Measurements from ENCODE around the gene SEC61B.

DNA sequence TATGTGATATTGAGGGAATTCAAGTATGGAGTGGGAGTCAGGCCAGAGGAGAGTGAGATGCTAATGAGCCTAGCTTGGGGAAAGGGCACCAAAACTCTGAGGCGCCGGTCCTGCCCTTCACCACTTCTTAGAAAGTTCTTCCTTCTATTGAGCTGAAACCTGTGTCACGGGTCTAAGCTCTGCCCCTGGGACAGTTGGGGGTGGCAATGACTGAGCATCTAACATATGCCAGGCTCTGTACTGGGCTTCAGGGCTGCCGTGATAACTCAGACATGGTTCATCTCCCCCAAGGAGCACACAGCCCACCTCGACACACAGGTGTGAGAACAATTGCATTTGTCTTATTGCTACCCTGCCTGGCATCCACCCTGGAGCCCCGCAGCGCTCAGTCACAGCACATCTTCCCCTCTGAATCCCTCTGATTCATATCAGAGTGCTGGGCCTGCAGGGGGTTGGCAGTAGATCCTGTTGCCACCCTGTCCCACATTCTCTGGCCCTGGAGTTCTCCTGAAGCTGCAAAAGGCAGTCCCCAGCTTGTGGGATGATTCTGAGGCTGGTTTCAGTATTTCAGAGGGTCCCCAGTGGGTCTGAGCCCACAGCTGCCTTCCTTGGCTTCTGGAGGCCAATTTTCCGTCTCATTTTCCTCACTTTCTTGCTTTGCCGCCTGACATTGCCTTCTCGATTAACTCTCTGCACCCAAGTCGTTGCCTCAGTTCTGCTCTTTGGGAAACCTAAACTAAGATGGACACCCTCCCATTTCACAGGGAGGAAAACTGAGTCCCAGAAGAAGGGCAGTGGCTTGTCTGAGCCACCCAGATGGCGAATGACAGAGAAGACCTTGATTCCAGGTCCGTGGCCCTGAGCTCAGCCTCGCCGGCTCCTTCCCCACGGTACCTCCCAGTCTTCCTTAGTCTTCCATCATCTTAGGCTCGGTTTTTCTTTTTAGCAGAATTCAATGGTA lies 42.9 kb upstream of the SEC61B start:
- TF ChIP-seq, protein P1, sequence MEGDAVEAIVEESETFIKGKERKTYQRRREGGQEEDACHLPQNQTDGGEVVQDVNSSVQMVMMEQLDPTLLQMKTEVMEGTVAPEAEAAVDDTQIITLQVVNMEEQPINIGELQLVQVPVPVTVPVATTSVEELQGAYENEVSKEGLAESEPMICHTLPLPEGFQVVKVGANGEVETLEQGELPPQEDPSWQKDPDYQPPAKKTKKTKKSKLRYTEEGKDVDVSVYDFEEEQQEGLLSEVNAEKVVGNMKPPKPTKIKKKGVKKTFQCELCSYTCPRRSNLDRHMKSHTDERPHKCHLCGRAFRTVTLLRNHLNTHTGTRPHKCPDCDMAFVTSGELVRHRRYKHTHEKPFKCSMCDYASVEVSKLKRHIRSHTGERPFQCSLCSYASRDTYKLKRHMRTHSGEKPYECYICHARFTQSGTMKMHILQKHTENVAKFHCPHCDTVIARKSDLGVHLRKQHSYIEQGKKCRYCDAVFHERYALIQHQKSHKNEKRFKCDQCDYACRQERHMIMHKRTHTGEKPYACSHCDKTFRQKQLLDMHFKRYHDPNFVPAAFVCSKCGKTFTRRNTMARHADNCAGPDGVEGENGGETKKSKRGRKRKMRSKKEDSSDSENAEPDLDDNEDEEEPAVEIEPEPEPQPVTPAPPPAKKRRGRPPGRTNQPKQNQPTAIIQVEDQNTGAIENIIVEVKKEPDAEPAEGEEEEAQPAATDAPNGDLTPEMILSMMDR (IDR thresholded peaks at IDR 0.05), result no peak
- TF ChIP-seq POLR2A (IDR thresholded peaks at IDR 0.05), result no peak
